ENCODE measurements around the gene TOX3.

Gene TOX3

GRCh38 chr16:52489894-52490293 lies 57.0 kb downstream of the TOX3 start:
- no peak for DNase-seq

GRCh38 chr16:52488837-52489289 lies 58.1 kb downstream of the TOX3 start:
- no peak for DNase-seq

GRCh38 chr16:52487849-52488457 lies 59.0 kb downstream of the TOX3 start:
- no peak for DNase-seq

- no peak for DNase-seq
Observed at GRCh38 chr16:52480237-52480636, 66.7 kb downstream of the TOX3 start.

- DNase-seq: no peak
Observed at GRCh38 chr16:52476111-52476510, 70.8 kb downstream of the TOX3 start.

- DNase-seq: no peak
Observed at GRCh38 chr16:52474679-52475078, 72.3 kb downstream of the TOX3 start.

- DNase-seq: no peak
Observed at GRCh38 chr16:52473096-52473495, 73.8 kb downstream of the TOX3 start.

- no peak for DNase-seq
Observed at GRCh38 chr16:52471650-52472370, 75.1 kb downstream of the TOX3 start.

GRCh38 chr16:52470585-52470984 lies 76.4 kb downstream of the TOX3 start:
- no peak for DNase-seq

GRCh38 chr16:52469775-52470174 lies 77.2 kb downstream of the TOX3 start:
- no peak for DNase-seq

GRCh38 chr16:52469091-52469490 lies 77.9 kb downstream of the TOX3 start:
- no peak for DNase-seq

GRCh38 chr16:52467753-52468152 lies 79.2 kb downstream of the TOX3 start:
- DNase-seq: no peak

- no peak for DNase-seq
Observed at GRCh38 chr16:52466994-52467393, 79.9 kb downstream of the TOX3 start.

- DNase-seq: no peak
Observed at GRCh38 chr16:52465711-52466267, 81.2 kb downstream of the TOX3 start.

GRCh38 chr16:52463904-52464303 lies 83.0 kb downstream of the TOX3 start:
- no peak for DNase-seq

GRCh38 chr16:52462816-52463215 lies 84.1 kb downstream of the TOX3 start:
- no peak for DNase-seq

GRCh38 chr16:52460639-52461178 lies 86.2 kb downstream of the TOX3 start:
- no peak for DNase-seq

GRCh38 chr16:52456368-52456767 lies 90.6 kb downstream of the TOX3 start:
- no peak for DNase-seq

- no peak for DNase-seq
Observed at GRCh38 chr16:52455549-52456277, 91.2 kb downstream of the TOX3 start.

GRCh38 chr16:52453644-52454043 lies 93.3 kb downstream of the TOX3 start:
- no peak for DNase-seq

GRCh38 chr16:52451971-52452421 lies 94.9 kb downstream of the TOX3 start:
- DNase-seq: no peak

GRCh38 chr16:52450916-52451315 lies 96.0 kb downstream of the TOX3 start:
- no peak for DNase-seq

- no peak for DNase-seq
Observed at GRCh38 chr16:52450241-52450640, 96.7 kb downstream of the TOX3 start.

All from activated CD4-positive, alpha-beta T cell treated with anti-CD3 and anti-CD28 coated beads for 4 hours (primary cell).